IMR-90 (cell line): Measurements from ENCODE around the gene XKR3. TPM values are rescaled to one million over a fixed set of nuclear protein-coding genes. Genes with fewer than 3 reads are reported as not detected.
"Not testable (repeated sequence)": the region's sequence is repeated elsewhere in the genome, so short reads cannot be mapped to it uniquely, and the experiment has no call there.

Experiments
- ATAC-seq: fragments of 200-7000 bp; cut with Tn5 transposase; 2 replicates; pipeline ENCODE4 v1.9.1; 2020; ENCODE audit warnings: low read depth, mild to moderate bottlenecking, moderate library complexity
- BruUV-seq: library from RNA; stranded (reverse); fragments of 400-500 nt; replicated peaks from 2 replicates; lab custom pipeline; 2021; lab: Mats Ljungman, UMichigan
- CTCF ChIA-PET: fragments of 300-600 bp; formaldehyde crosslinking; extraction: SDS; loops from one replicate; lab custom pipeline; 2021; ENCODE audit warnings: antibody characterized with exemption; lab: Yijun Ruan, JAX
- POLR2A ChIA-PET: fragments of 300-600 bp; sonication (Branson Sonifier 250); formaldehyde crosslinking; loops from one replicate; lab custom pipeline; 2022; ENCODE audit warnings: antibody characterized with exemption; ENCODE audit not compliant: unreplicated experiment; lab: Charles Lee
- DNase-seq: peaks from one replicate; pipeline ENCODE4 v3.0.0; 2013
- H2AFZ ChIP-seq: replicated peaks from 2 replicates; pipeline ENCODE3; 2013; ENCODE audit warnings: low read length, mild to moderate bottlenecking; ENCODE audit not compliant: poor library complexity
- H2AK5ac ChIP-seq: 2 replicates; pipeline ENCODE4 v1.6.1; 2013; ENCODE audit warnings: low read depth, low read length, inconsistent platforms
- H2AK9ac ChIP-seq: replicated peaks from 2 replicates; pipeline ENCODE3; 2013; ENCODE audit warnings: mild to moderate bottlenecking, low read depth, low read length, moderate library complexity; ENCODE audit not compliant: poor library complexity
- H2BK120ac ChIP-seq: 2 replicates; pipeline ENCODE4 v1.6.1; 2013; ENCODE audit warnings: low read depth, low read length, inconsistent platforms
- H2BK15ac ChIP-seq: 3 replicates; pipeline ENCODE4 v1.6.1; 2013; ENCODE audit warnings: low read depth, low read length, inconsistent platforms
- H2BK20ac ChIP-seq: 2 replicates; pipeline ENCODE4 v1.6.1; 2013; ENCODE audit warnings: low read depth, mild to moderate bottlenecking, inconsistent platforms, low read length, moderate library complexity
- H2BK5ac ChIP-seq: 2 replicates; pipeline ENCODE4 v1.6.1; 2013; ENCODE audit warnings: mild to moderate bottlenecking, low read depth, low read length, inconsistent platforms; ENCODE audit not compliant: poor library complexity, severe bottlenecking
- H3K14ac ChIP-seq: replicated peaks from 2 replicates; pipeline ENCODE4 v1.6.1; 2013; ENCODE audit warnings: low read depth, low read length, inconsistent platforms
- H3K18ac ChIP-seq: 2 replicates; pipeline ENCODE4 v1.6.1; 2013; ENCODE audit warnings: low read depth, low read length, control low read depth
- H3K23ac ChIP-seq: 2 replicates; pipeline ENCODE4 v1.6.1; 2013; ENCODE audit warnings: low read depth, low read length, inconsistent platforms
- H3K27ac ChIP-seq: 2 replicates; pipeline ENCODE4 v1.5.1; 2013; ENCODE audit warnings: mild to moderate bottlenecking, control low read depth, low read length; ENCODE audit not compliant: insufficient read depth
- H3K27me3 ChIP-seq: 2 replicates; pipeline ENCODE4 v1.6.1; 2013; ENCODE audit warnings: low read length; ENCODE audit not compliant: control insufficient read depth, insufficient read depth
- H3K36me3 ChIP-seq: 2 replicates; pipeline ENCODE4 v1.6.1; 2013; ENCODE audit warnings: low read length, mixed read lengths; ENCODE audit not compliant: control insufficient read depth, insufficient read depth
- H3K4ac ChIP-seq: 2 replicates; pipeline ENCODE4 v1.6.1; 2013; ENCODE audit warnings: low read depth, low read length, inconsistent platforms
- H3K4me1 ChIP-seq: 2 replicates; pipeline ENCODE4 v1.6.1; 2013; ENCODE audit warnings: low read length, mixed read lengths; ENCODE audit not compliant: control insufficient read depth, insufficient read depth
- H3K4me2 ChIP-seq: 2 replicates; pipeline ENCODE4 v1.6.1; 2013; ENCODE audit warnings: low read depth, mild to moderate bottlenecking, control low read depth, low read length, moderate library complexity
- H3K4me3 ChIP-seq: 2 replicates; pipeline ENCODE4 v1.5.1; 2013; ENCODE audit warnings: low read depth, mild to moderate bottlenecking, control low read depth, low read length, moderate library complexity; ENCODE audit not compliant: insufficient read depth
- H3K56ac ChIP-seq: 2 replicates; pipeline ENCODE4 v1.6.1; 2013; ENCODE audit warnings: low read length, inconsistent platforms; ENCODE audit not compliant: insufficient read depth; ENCODE audit errors: extremely low read depth
- H3K79me1 ChIP-seq, 2 experiments: 2 replicates each; pipeline ENCODE4 v1.6.1; 2013; ENCODE audit warnings: low read length in 2 of 2, inconsistent platforms in 1 of 2, low read depth in 1 of 2
- H3K9ac ChIP-seq: 2 replicates; pipeline ENCODE4 v1.6.1; 2013; ENCODE audit warnings: low read depth, low read length, control low read depth
- H3K9me1 ChIP-seq: 2 replicates; pipeline ENCODE4 v1.6.1; 2013; ENCODE audit warnings: low read length, inconsistent platforms; ENCODE audit not compliant: insufficient read depth
- H3K9me3 ChIP-seq: 2 replicates; pipeline ENCODE4 v1.6.1; 2013; ENCODE audit warnings: low read length; ENCODE audit not compliant: control insufficient read depth, insufficient read depth
- H4K20me1 ChIP-seq: 2 replicates; pipeline ENCODE4 v1.6.1; 2013; ENCODE audit warnings: low read length, inconsistent platforms; ENCODE audit not compliant: insufficient read depth
- H4K5ac ChIP-seq: 2 replicates; pipeline ENCODE4 v1.6.1; 2013; ENCODE audit warnings: mild to moderate bottlenecking, low read depth, low read length, control low read depth
- H4K8ac ChIP-seq, 2 experiments: 2 replicates each; pipeline ENCODE4 v1.6.1; 2013; ENCODE audit warnings: low read depth in 2 of 2, low read length in 2 of 2, control low read depth in 1 of 2, inconsistent platforms in 1 of 2
- H4K91ac ChIP-seq: 2 replicates; pipeline ENCODE4 v1.6.1; 2013; ENCODE audit warnings: low read depth, low read length, inconsistent platforms; ENCODE audit not compliant: insufficient read depth
- WGBS, 2 experiments: methylation state at CpG; one replicate each; pipeline versions ENCODE4 v1.1.5 to v1.1.7; 2013; ENCODE audit warnings: missing lambda C conversion rate in 2 of 2; ENCODE audit not compliant: insufficient read length in 1 of 2; ENCODE audit errors: extremely low coverage in 2 of 2; 5-methylcytosine and 5-hydroxymethylcytosine counted together
- dilution Hi-C: fragments of 300-500 bp; cut with HindIII; formaldehyde crosslinking; loops from one replicate; pipeline ENCODE4 v1.14.3; 2018; ENCODE audit warnings: low sequenced_read_pairs; ENCODE audit not compliant: unreplicated experiment
- in situ Hi-C: fragments of 300-500 bp; cut with MboI; formaldehyde crosslinking; loops from 3 replicates; pipeline ENCODE4 v1.14.3; 2019; ENCODE audit warnings: low sequenced_read_pairs, inconsistent platforms, mixed read lengths
- intact Hi-C: fragments of 100-400 bp; cut with micrococcal nuclease; formaldehyde crosslinking; loops from 2 replicates; pipeline ENCODE4 v1.10.0; 2022
- polyA plus RNA-seq, 3 experiments: library from polyadenylated mRNA; depleted of rRNA; stranded (reverse); fragments of >200 nt; gene quantifications; 2 replicates each; pipeline ENCODE4 v1.2.3, GENCODE V29; 2012; ENCODE audit warnings: low replicate concordance in 1 of 3
- total RNA-seq: library from RNA; depleted of rRNA; stranded (reverse); fragments of >200 nt; gene quantifications from 2 replicates; pipeline ENCODE4 v1.2.3, GENCODE V29; 2012

Gene XKR3
- total and polyA plus RNA-seq, 2 of the 4 experiments (the other 2 are of a cell fraction), result not detected

GRCh38 chr22:16771569-16771968 lies 53.6 kb downstream of the XKR3 start:
- H4K20me1 ChIP-seq, H2BK5ac ChIP-seq, BruUV-seq, dilution Hi-C loops, H3K79me1 ChIP-seq, H2AFZ ChIP-seq, H3K4ac ChIP-seq, H3K4me3 ChIP-seq, CTCF ChIA-PET, H3K27me3 ChIP-seq, H3K9ac ChIP-seq, H3K14ac ChIP-seq, H3K27ac ChIP-seq, H2BK120ac ChIP-seq, in situ Hi-C loops, H3K4me1 ChIP-seq, H3K18ac ChIP-seq, ATAC-seq, H3K23ac ChIP-seq, H4K8ac ChIP-seq, H4K91ac ChIP-seq, H2BK15ac ChIP-seq, POLR2A ChIA-PET, H2AK5ac ChIP-seq, H2BK20ac ChIP-seq, H3K36me3 ChIP-seq, H3K4me2 ChIP-seq, DNase-seq, H3K9me3 ChIP-seq, intact Hi-C loops, H3K9me1 ChIP-seq, H2AK9ac ChIP-seq, H4K5ac ChIP-seq, H3K56ac ChIP-seq: not testable (repeated sequence)
- WGBS, 2 experiments, result no CpG with 5 or more reads among the region's 4 CpGs

- H3K18ac ChIP-seq, POLR2A ChIA-PET, H2BK15ac ChIP-seq, H3K9ac ChIP-seq, H2BK5ac ChIP-seq, ATAC-seq, H3K79me1 ChIP-seq, H2AFZ ChIP-seq, H3K4me3 ChIP-seq, CTCF ChIA-PET, H3K4me1 ChIP-seq, H3K27ac ChIP-seq, BruUV-seq, H4K8ac ChIP-seq, H2BK120ac ChIP-seq, in situ Hi-C loops, H3K4ac ChIP-seq, H2BK20ac ChIP-seq, intact Hi-C loops, H3K9me1 ChIP-seq, H3K9me3 ChIP-seq, H4K20me1 ChIP-seq, H4K91ac ChIP-seq, DNase-seq, H3K56ac ChIP-seq, H3K4me2 ChIP-seq, H4K5ac ChIP-seq, dilution Hi-C loops, H2AK5ac ChIP-seq, H3K36me3 ChIP-seq, H3K14ac ChIP-seq, H2AK9ac ChIP-seq, H3K27me3 ChIP-seq, H3K23ac ChIP-seq: not testable (repeated sequence)
- WGBS, 2 experiments, result no CpG with 5 or more reads among the region's 2 CpGs
These were observed 57.3 kb downstream of the XKR3 start for GRCh38 chr22:16767927-16768326.
